CD4-positive, alpha-beta T cell treated with Interleukin-2 at 100 ng/mL for 4 hours (primary cell): ENCODE measurements around the gene HMCN1.

ENCODE experiments used
- DNase-seq: peaks from one replicate; pipeline ENCODE4 v3.0.0-alpha.2; 2020; ENCODE audit warnings: low spot score

The HMCN1 gene

GRCh38 chr1:185969028-185969427, 234.8 kb downstream of the HMCN1 start:
- no peak for DNase-seq

GRCh38 chr1:185969524-185969991, 235.4 kb downstream of the HMCN1 start:
- DNase-seq, result no peak

GRCh38 chr1:185971688-185972087, 237.5 kb downstream of the HMCN1 start:
- no peak for DNase-seq

GRCh38 chr1:185972096-185972850, 238.1 kb downstream of the HMCN1 start:
- no peak for DNase-seq

DNA sequence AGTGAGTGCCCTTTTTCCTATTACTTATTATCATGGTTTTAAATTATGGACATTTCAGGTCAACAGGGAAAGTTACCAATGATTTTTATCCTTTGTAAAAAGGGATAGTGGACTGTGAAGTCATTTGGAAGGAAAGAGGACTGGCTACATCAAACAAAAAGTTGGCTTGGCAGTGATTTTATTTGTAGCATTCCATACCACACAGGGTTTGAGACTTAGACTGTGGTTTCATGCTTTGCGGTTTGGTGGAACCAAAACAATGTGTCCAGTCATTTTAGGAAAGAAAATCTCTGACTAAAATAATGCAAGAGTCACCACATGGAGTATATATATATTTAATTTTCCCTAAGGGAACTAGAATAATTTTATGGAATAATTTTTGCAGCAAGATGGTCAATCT, 239.5 kb downstream of the HMCN1 start:
- no peak for DNase-seq

DNA sequence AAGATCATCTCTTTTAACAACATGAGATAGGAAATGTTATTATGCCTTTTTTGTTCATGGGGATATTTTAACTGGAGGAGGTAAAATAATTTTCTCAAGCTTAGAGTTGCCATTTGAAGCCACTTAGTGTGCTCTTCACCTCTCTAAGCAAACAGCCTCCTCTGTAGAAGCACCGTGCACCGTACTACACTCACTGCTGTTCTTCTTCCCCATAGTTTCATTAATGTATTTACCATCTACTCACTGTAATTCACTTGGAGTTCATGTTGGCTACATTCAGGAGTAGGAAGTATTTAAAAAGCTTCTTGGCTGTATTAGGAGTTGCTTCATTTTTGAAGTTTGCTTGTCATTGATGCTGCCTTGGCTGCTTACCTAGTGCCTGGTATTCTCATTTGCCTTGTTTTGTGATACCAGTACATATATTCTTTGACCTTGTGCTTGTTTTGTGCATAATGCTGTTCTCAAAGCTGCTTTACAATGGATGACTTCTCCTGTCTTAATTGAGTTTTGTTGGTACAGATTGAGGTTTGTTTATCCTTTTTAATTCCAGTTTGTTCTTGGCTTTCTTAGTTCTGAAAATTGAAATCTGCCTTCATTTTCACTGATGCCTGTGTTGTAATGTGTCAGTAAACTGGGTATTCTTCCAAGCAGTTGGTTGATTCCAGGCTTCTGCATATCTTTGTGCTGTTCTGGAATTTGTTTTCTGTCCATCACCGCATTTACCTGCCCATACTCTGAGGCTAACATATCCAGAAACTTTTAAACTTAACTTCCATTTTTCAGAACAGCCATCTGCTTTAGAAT, 240.4 kb downstream of the HMCN1 start:
- DNase-seq, result no peak

DNA sequence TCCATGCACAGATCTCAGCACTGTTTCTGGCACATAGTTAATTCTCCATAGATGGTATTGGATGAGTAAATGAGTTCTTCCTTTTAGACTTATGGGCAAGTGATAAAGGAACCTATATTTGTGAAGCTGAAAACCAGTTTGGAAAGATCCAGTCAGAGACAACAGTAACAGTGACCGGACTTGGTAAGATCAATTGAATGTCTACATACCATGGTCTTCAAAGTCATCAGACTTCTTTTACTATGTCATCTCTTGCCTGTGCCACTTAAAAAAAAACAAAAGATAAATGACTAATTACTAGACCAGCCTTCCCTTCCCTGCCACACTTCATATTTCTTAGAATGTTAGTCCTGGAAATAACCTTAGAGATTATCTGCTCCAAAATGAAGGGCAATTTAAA, 246.7 kb downstream of the HMCN1 start:
- DNase-seq, result no peak

DNA sequence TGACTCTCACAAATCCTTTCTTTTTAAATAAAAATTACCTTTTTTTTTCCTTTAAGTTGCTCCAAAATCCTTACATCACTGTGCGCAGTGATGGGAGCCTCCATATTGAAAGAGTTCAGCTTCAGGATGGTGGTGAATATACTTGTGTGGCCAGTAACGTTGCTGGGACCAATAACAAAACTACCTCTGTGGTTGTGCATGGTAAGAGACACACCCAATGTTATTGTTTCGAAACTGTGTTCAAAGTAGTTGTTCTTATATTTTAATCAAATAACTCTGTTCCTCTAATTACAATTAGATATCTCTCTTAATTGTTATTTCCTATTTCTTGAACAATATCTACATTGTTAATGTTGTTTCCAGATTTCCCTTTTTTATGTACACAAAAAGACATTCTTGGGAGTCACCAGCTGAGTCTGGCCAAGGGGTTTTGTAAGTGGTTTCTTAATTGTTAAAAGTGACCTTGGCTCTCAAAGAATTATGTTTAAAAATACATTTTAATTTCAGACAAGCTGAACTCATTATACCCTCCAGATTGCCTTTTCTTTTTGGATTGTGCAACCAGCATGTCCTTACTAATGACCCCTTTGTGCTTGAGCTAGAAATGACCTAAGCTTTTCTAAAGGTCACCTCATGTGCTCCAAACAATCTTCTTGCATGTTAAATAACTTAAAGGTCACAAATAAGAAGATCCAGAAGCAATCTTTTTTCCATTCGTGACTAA, 250.1 kb downstream of the HMCN1 start:
- no peak for DNase-seq

DNA sequence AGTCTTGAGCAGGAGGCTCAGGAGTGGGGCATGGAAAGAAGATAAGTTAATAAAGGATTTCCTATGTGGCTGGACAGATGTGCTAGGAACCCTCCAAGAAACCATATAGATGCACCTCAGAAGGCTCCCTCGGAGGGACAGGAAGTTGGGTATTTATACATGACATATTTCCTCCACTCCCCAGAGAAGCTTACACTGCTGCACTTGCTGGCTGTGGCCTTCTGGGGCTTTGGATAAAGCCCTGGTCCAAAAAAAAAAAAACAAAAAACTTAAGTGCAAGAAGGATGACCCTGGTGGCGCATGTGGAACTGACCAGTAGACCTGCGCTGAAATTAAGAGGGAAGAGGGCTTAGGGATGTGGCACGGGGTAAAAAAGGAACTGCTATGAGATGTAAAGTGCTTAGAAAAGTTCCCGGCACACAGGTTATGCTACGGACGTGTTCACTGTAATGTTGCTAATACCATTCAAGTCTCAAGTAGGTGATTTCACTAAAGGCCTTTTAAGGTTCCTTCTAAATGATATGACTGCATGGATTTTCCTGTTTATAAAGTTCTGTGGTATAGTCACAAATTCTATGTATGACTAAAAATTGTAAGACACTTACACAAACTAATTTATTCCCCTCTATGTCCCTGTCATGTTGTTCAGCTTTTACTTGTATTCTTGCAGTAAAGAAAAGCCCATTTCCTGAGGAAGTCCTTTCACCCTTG, 253.6 kb downstream of the HMCN1 start:
- DNase-seq, result no peak

DNA sequence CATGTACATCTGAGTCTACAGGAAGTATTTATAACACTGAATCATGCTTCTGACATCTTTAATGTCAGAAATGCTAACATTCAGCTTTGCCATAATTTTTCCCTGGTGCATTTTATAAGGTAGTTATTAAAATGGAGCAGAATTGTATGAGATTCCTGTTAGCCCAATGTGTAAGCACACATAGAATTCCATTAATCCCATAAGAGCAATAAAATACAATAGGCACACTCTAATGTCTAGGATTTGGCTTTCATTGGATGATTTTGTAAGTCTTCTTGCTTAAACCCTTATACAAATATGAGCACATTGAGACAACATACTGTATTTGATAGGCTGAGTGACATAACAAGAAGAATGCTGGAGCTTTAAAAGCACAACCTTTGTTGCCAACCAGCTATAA, 256.4 kb downstream of the HMCN1 start:
- DNase-seq, result no peak

DNA sequence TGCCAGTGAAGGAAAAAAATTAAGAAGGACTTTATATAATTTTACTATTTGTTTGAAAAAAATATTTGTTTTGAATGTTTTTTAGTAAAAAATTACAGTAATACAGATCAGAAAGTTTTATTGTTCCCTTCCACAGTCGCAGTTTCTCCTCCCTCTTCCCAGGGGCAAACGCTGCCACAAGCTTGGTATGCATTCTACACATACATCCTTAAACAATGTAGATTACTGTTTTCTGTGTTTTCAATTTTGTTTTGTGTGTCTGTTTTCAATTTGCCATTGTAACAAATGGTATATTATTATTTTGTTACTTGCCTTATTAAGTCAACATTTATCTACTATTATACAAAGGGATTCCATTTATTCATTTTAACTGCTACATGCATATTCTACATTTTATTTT, 257.1 kb downstream of the HMCN1 start:
- no peak for DNase-seq

DNA sequence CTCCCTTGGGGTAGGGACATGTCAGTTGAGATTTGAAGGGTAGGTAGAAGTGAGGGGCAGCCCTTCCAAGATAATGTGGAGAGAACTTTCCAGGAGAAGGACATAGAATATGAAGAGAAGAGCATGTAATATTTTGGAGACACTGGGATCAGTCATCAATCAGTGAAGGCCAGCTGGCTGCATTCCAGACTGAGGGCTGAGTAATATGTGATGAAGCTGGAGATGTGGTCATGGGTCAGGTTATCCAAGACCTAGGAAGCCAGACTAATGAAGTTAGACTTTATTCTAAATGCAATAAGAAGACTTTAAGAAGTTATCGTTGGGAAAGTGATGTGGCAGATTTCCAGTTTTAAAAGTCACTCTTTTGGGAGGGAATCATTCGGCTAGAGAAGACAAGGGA, 262.0 kb downstream of the HMCN1 start:
- DNase-seq, result no peak

GRCh38 chr1:185998391-185998790, 264.2 kb downstream of the HMCN1 start:
- no peak for DNase-seq

- no peak for DNase-seq
Measured at GRCh38 chr1:186002406-186002805, 268.2 kb downstream of the HMCN1 start.

GRCh38 chr1:186009039-186009737, 275.0 kb downstream of the HMCN1 start:
- no peak for DNase-seq

GRCh38 chr1:186014370-186015037, 280.3 kb downstream of the HMCN1 start:
- no peak for DNase-seq

DNA sequence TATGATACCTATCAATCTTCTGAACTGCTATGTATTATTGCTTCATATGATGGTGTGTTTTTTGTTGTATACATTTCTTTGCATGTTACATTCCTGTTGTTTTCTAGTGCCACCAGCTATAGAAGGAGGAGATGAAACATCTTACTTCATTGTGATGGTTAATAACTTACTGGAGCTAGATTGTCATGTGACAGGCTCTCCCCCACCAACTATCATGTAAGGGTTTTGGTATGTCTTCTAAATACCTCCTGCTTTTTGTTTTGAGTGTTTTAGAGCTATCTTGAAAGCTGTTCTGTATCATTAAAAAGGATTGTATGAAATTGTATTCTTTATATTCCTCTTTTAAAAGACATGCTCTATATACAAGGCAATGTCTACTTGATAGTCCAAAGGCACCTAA, 282.7 kb downstream of the HMCN1 start:
- no peak for DNase-seq

GRCh38 chr1:186022184-186022583, 288.0 kb downstream of the HMCN1 start:
- DNase-seq, result no peak

DNA sequence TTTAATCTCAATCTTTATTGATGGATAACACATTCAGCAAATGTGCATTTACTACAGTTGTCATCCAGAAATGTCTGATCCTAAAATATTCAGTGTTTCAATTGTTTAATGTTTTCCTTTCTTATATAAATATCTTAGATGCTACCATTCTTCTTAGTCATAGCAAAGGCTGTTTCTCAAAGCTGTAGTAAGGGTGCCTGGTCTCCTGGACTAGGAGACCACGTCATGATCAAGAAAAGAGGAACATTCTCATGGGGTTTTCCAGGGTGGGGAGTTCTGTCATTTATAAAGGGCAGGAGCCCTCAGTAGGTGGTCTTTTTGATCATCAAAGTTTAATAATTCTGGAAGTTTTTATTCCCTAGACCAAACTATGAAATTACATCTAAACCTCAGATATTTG, 292.8 kb downstream of the HMCN1 start:
- no peak for DNase-seq

- DNase-seq, result no peak
Measured at GRCh38 chr1:186027621-186028020, 293.4 kb downstream of the HMCN1 start.

DNA sequence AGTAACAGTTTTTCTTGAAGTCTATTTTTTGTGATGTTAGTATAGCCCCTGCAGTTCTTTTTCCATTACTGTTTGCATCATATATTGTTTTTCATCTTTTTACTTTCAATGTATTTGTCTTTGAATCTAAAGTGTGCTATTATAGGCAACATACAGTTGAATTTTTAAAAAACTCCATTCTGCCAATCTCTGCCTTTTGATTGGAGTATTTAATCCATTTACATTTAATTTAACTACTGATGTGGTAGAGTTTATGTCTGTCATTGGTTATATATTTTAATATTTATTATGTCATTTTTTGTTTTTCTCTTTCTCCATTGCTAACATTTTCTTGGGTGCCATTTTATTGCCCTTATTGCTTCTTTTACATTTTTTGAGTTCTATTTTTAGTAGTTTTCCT, 296.3 kb downstream of the HMCN1 start:
- no peak for DNase-seq
